ENCODE data around the gene FAM200A.

- no peak for TF ChIP-seq TAF1 (conservative IDR thresholded peaks at IDR 0.05)
- no peak for TF ChIP-seq CTCF (IDR thresholded peaks at IDR 0.05; ENCODE audit: low read depth, low read length, missing input control)
- TF ChIP-seq MAX (IDR thresholded peaks at IDR 0.05) = no peak
- no peak for TF ChIP-seq GABPA (IDR thresholded peaks at IDR 0.05 in 1 of 2, conservative IDR thresholded peaks at IDR 0.05 in 1 of 2)
- no peak for TF ChIP-seq YY1 (IDR thresholded peaks at IDR 0.05)
- TF ChIP-seq ZBTB33 (IDR thresholded peaks at IDR 0.05) = no peak
- TF ChIP-seq ATF3 (IDR thresholded peaks at IDR 0.05) = no peak
- no peak for TF ChIP-seq JUND (IDR thresholded peaks at IDR 0.05)
- TF ChIP-seq REST (IDR thresholded peaks at IDR 0.05) = no peak
- no peak for TF ChIP-seq SP1 (IDR thresholded peaks at IDR 0.05)
- TF ChIP-seq RXRA (IDR thresholded peaks at IDR 0.05) = no peak
- no peak for TF ChIP-seq RAD21 (IDR thresholded peaks at IDR 0.05)
- TF ChIP-seq EGR1 (IDR thresholded peaks at IDR 0.05; ENCODE audit: low read depth in 2 of 2) = no peak
These were observed 11.7 kb upstream of the FAM200A start for GRCh38 chr7:99563650-99564049.

Measured in liver (tissue), 3 donors.